Parathyroid adenoma (tissue), 2 donors: Measurements from ENCODE around the gene ZNF414.

Experiments
- H2AFZ ChIP-seq: fragments of 300-600 bp; sonication (generic); one replicate; pipeline ENCODE4 v1.7.0; 2017; ENCODE audit warnings: antibody characterized with exemption, mild to moderate bottlenecking
- H3K27ac ChIP-seq: fragments of 300-600 bp; sonication (generic); one replicate; pipeline ENCODE4 v1.7.0; 2017
- H3K27me3 ChIP-seq: fragments of 300-600 bp; sonication (generic); one replicate; pipeline ENCODE4 v1.7.0; 2017; ENCODE audit warnings: low read length; ENCODE audit not compliant: control insufficient read depth, insufficient read depth
- H3K36me3 ChIP-seq: fragments of 300-600 bp; sonication (generic); one replicate; pipeline ENCODE4 v1.7.0; 2017; ENCODE audit warnings: low read length; ENCODE audit not compliant: control insufficient read depth, insufficient read depth
- H3K4me1 ChIP-seq: fragments of 300-600 bp; sonication (generic); one replicate; pipeline ENCODE4 v1.7.0; 2017; ENCODE audit warnings: control low read depth
- H3K4me2 ChIP-seq: fragments of 300-600 bp; sonication (generic); one replicate; pipeline ENCODE4 v1.7.0; 2017; ENCODE audit warnings: low read length
- H3K4me3 ChIP-seq: fragments of 300-600 bp; sonication (generic); one replicate; pipeline ENCODE4 v1.7.0; 2017; ENCODE audit warnings: low read depth, low read length
- H3K79me2 ChIP-seq: fragments of 300-600 bp; sonication (generic); one replicate; pipeline ENCODE4 v1.7.0; 2017; ENCODE audit warnings: control low read depth
- H3K9ac ChIP-seq: fragments of 300-600 bp; sonication (generic); one replicate; pipeline ENCODE4 v1.7.0; 2017; ENCODE audit warnings: mild to moderate bottlenecking
- H3K9me3 ChIP-seq: fragments of 300-600 bp; sonication (generic); one replicate; pipeline ENCODE4 v1.7.0; 2017; ENCODE audit warnings: low read length; ENCODE audit not compliant: control insufficient read depth
- TF ChIP-seq, protein P1 (sequence below): fragments of 300-600 bp; sonication (generic); IDR thresholded peaks from one replicate; pipeline ENCODE4 v1.7.0; 2017; ENCODE audit warnings: antibody characterized with exemption, mild to moderate bottlenecking
- donor health status: primary hyperparathyroidism.

ZNF414 gene

DNA sequence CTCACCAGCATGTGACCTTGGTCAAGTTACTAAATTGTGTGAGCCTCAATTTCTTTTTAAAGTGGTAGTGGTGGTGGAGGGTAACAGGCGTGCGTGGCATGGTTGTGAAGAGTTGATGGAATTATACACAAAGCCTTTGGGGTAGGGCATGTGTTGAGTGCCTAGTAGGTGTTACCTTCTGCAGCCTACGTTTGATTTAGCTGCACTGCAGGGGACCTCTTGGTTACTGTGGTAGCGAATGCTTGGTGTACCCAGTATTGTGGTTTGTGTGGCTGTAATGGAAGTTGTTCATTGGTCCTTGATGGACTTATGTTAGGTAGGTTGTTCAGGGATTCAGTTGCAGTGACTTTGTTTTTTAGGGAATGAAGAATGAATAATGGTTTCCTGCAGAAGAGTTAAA is 36.1 kb downstream of the ZNF414 start:
- no peak overlapping the region for H3K4me3 ChIP-seq
- no peak overlapping the region for H3K9ac ChIP-seq
- H3K4me2 ChIP-seq = no peak overlapping the region
- peaks cover 12% of the 10 kb centered on the region for H3K4me1 ChIP-seq
- no peak overlapping the region for H2AFZ ChIP-seq
- no peaks in the 10 kb centered on the region for H3K36me3 ChIP-seq
- peaks cover 59% of the 10 kb centered on the region for H3K79me2 ChIP-seq
- H3K27ac ChIP-seq = no peak overlapping the region
- H3K27me3 ChIP-seq = no peaks in the 10 kb centered on the region
- TF ChIP-seq, protein P1, sequence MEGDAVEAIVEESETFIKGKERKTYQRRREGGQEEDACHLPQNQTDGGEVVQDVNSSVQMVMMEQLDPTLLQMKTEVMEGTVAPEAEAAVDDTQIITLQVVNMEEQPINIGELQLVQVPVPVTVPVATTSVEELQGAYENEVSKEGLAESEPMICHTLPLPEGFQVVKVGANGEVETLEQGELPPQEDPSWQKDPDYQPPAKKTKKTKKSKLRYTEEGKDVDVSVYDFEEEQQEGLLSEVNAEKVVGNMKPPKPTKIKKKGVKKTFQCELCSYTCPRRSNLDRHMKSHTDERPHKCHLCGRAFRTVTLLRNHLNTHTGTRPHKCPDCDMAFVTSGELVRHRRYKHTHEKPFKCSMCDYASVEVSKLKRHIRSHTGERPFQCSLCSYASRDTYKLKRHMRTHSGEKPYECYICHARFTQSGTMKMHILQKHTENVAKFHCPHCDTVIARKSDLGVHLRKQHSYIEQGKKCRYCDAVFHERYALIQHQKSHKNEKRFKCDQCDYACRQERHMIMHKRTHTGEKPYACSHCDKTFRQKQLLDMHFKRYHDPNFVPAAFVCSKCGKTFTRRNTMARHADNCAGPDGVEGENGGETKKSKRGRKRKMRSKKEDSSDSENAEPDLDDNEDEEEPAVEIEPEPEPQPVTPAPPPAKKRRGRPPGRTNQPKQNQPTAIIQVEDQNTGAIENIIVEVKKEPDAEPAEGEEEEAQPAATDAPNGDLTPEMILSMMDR = no peak
- no peaks in the 10 kb centered on the region for H3K9me3 ChIP-seq

- H3K36me3 ChIP-seq = no peaks in the 10 kb centered on the region
- H3K4me1 ChIP-seq = peaks cover 12% of the 10 kb centered on the region
- H2AFZ ChIP-seq = no peak overlapping the region
These were observed 37.4 kb downstream of the ZNF414 start for GRCh38 chr19:8476524-8476923.

DNA sequence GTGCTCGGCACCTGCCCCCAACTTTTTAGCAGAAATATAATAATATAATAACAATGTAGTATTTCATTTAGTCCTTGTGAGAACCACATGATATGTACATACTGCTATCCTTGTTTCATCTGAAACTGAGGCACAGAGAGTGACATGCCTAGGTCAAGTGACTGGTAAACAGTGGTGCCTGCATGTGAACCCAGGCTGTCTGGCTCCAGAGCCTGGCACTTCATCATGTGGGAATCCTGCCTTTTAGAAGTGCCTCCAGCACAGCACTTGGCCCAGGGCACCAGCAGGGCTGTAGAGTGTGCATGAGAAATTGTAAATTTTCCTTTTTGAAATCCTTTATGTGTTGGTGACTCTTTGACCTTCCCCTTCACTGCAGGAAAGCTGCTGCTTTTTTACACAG is 39.0 kb downstream of the ZNF414 start:
- TF ChIP-seq, protein P1 = no peak
- H3K9ac ChIP-seq = no peak overlapping the region
- no peak overlapping the region for H2AFZ ChIP-seq
- H3K36me3 ChIP-seq = no peaks in the 10 kb centered on the region
- H3K79me2 ChIP-seq = peaks cover 64% of the 10 kb centered on the region
- no peaks in the 10 kb centered on the region for H3K4me1 ChIP-seq
- no peak overlapping the region for H3K4me2 ChIP-seq
- no peak overlapping the region for H3K27ac ChIP-seq
- no peak overlapping the region for H3K4me3 ChIP-seq
- H3K9me3 ChIP-seq = no peaks in the 10 kb centered on the region
- H3K27me3 ChIP-seq = no peaks in the 10 kb centered on the region

More at GRCh38 chr19:8476524-8476923, 37.4 kb downstream of the ZNF414 start:
- Histone ChIP-seq H3K4me3 (no peak overlapping the region), H3K9me3 (no peaks in the 10 kb centered on the region), H3K27me3 (no peaks in the 10 kb centered on the region), H3K4me2 (no peak overlapping the region), H3K27ac (no peak overlapping the region), H3K9ac (no peak overlapping the region), H3K79me2 (peaks cover 63% of the 10 kb centered on the region)
- TF ChIP-seq, protein P1 = no peak

DNA sequence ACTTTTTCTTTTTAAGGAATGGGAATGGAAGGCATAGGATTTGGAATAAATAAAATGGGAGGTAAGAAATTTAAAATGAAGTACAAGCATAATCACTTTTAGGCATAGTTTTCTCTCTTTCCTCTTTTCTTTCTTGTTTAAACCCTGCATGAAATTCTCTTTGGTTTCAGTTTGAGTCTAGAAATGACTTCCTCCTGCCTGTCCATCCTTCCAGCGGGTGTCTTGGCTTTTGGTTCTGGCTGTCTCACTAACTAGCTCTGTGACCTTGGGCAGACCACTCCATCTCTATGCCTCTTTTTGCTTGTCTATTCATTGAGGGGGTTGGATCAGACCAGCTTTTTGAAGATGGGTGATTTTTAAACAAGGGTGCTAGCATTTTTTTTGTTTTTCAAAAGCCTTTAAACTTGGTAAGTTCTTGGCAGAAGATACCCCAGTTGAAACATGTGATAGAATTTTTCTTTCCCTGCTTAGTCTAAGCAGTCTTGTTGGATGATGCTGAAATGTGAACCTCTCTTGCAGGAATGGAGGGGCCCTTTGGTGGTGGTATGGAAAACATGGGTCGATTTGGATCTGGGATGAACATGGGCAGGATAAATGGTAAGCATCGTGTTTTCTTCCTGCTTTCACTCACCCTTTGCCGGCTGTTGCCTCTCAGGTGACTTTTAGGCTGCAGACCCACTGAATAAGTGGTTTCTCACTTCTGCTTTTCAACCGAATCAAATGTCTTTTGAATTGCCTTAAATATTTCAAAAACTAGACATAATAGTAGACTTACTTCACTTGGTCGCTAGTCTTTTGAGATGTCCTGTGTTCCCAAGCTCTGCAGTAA is 40.1 kb downstream of the ZNF414 start:
- Histone ChIP-seq H3K9ac (no peak overlapping the region), H2AFZ (no peak overlapping the region), H3K4me1 (no peaks in the 10 kb centered on the region), H3K9me3 (no peaks in the 10 kb centered on the region), H3K27ac (no peak overlapping the region), H3K4me2 (no peak overlapping the region), H3K4me3 (no peak overlapping the region), H3K27me3 (no peaks in the 10 kb centered on the region), H3K79me2 (peaks cover 70% of the 10 kb centered on the region), H3K36me3 (no peaks in the 10 kb centered on the region)
- TF ChIP-seq, protein P1 = no peak
